Measurements from ENCODE around the gene SLC12A7.

GRCh38 chr5:1034986-1035385 is 76.9 kb downstream of the SLC12A7 start:
- TF ChIP-seq EZH2 (IDR thresholded peaks at IDR 0.05; ENCODE audit: low read depth) (no peak), CTCF (conservative IDR thresholded peaks at IDR 0.05) (no peak)

All from PC-9 (cell line).